H1 (cell line): ENCODE measurements around the gene ARHGAP5. TPM values are rescaled to one million over a fixed set of nuclear protein-coding genes. Genes with fewer than 3 reads are reported as not detected.

Experiments
- CTCF ChIA-PET: fragments of 300-600 bp; sonication (Branson Sonifier 250); formaldehyde crosslinking; loops from one replicate; lab custom pipeline; 2021; ENCODE audit not compliant: partially characterized antibody; lab: Charles Lee
- POLR2A ChIA-PET: fragments of 300-600 bp; sonication (Branson Sonifier 250); formaldehyde crosslinking; loops from one replicate; lab custom pipeline; 2021; ENCODE audit warnings: inconsistent platforms; ENCODE audit not compliant: partially characterized antibody; lab: Charles Lee
- DNase-seq, 2 experiments: peaks; one replicate each; pipeline versions ENCODE4 v3.0.0 to v3.0.0-alpha.2; 2010 to 2022; ENCODE audit warnings: low spot score in 2 of 2, low read depth in 1 of 2, mixed read lengths in 1 of 2
- FAIRE-seq: peaks from 2 replicates; lab custom pipeline; 2011; peaks lifted over from hg19 to GRCh38; lab: Jason Lieb, UNC
- H2AFZ ChIP-seq: 2 replicates; pipeline ENCODE4 v1.8.1; 2012; ENCODE audit warnings: low read length, inconsistent platforms
- H2AK5ac ChIP-seq: 2 replicates; pipeline ENCODE4 v1.6.1; 2013; ENCODE audit warnings: low read depth, low read length
- H2BK120ac ChIP-seq: replicated peaks from 2 replicates; pipeline ENCODE3; 2013; ENCODE audit warnings: low read depth, low read length, inconsistent platforms
- H2BK12ac ChIP-seq: 2 replicates; pipeline ENCODE4 v1.6.1; 2013; ENCODE audit warnings: low read depth, low read length
- H2BK15ac ChIP-seq: 2 replicates; pipeline ENCODE4 v1.6.1; 2013; ENCODE audit warnings: low read length
- H2BK20ac ChIP-seq: 2 replicates; pipeline ENCODE4 v1.6.1; 2013; ENCODE audit warnings: low read length
- H2BK5ac ChIP-seq: 2 replicates; pipeline ENCODE4 v1.6.1; 2013; ENCODE audit warnings: low read depth, low read length
- H3K14ac ChIP-seq: 2 replicates; pipeline ENCODE4 v1.6.1; 2013; ENCODE audit warnings: inconsistent platforms; ENCODE audit not compliant: insufficient read length
- H3K18ac ChIP-seq: 2 replicates; pipeline ENCODE4 v1.6.1; 2013; ENCODE audit warnings: low read length; ENCODE audit errors: extremely low read depth
- H3K23ac ChIP-seq: 2 replicates; pipeline ENCODE4 v1.6.1; 2013; ENCODE audit warnings: inconsistent platforms; ENCODE audit not compliant: insufficient read length
- H3K23me2 ChIP-seq: 2 replicates; pipeline ENCODE4 v1.6.1; 2013; ENCODE audit warnings: low read depth, low read length
- H3K27ac ChIP-seq: 2 replicates; pipeline ENCODE4 v1.6.1; 2011; ENCODE audit warnings: low read depth, low read length, inconsistent platforms
- H3K27me3 ChIP-seq, 4 experiments: replicated peaks in 1 of 4; 1 replicate in 1 of 4; 2 replicates in 3 of 4; pipeline versions ENCODE4 v1.6.1 to v1.8.1; 2011 to 2013; ENCODE audit warnings: low read length in 3 of 4, mild to moderate bottlenecking in 3 of 4, inconsistent platforms in 2 of 4, mixed read lengths in 2 of 4, moderate library complexity in 1 of 4; ENCODE audit not compliant: control insufficient read depth in 3 of 4, insufficient read depth in 3 of 4; ENCODE audit errors: extremely low read depth in 1 of 4
- H3K36me3 ChIP-seq, 4 experiments: 2 replicates each; pipeline versions ENCODE4 v1.6.1 to v1.8.1; 2011 to 2013; ENCODE audit warnings: mild to moderate bottlenecking in 4 of 4, low read length in 3 of 4, moderate library complexity in 2 of 4, control low read depth in 1 of 4, inconsistent platforms in 1 of 4; ENCODE audit not compliant: insufficient read depth in 4 of 4, control insufficient read depth in 2 of 4
- H3K4ac ChIP-seq: replicated peaks from 2 replicates; pipeline ENCODE3; 2013; ENCODE audit warnings: low read length, low read depth, mixed read lengths, inconsistent platforms; ENCODE audit not compliant: insufficient read length
- H3K4me1 ChIP-seq, 4 experiments: replicated peaks in 1 of 4; 1 replicate in 1 of 4; 2 replicates in 3 of 4; pipeline versions ENCODE4 v1.6.1 to v1.8.1; 2011 to 2013; ENCODE audit warnings: low read length in 3 of 4, inconsistent platforms in 2 of 4, mixed read lengths in 1 of 4; ENCODE audit not compliant: insufficient read depth in 4 of 4, control insufficient read depth in 3 of 4
- H3K4me2 ChIP-seq, 2 experiments: 2 replicates each; pipeline versions ENCODE4 v1.6.1 to v1.8.1; 2011 to 2013; ENCODE audit warnings: low read depth in 2 of 2, low read length in 2 of 2, control low read depth in 1 of 2, inconsistent platforms in 1 of 2, mild to moderate bottlenecking in 1 of 2; ENCODE audit not compliant: insufficient read depth in 1 of 2
- H3K4me3 ChIP-seq, 4 experiments: fragments of 200-600, 300-600 bp in 1 of 4; sonication (generic), shearing (Covaris generic), sonication (Bioruptor Twin) in 1 of 4; 2 replicates each; pipeline versions ENCODE4 v1.5.1 to v1.8.1; 2011 to 2016; ENCODE audit warnings: low read length in 4 of 4, low read depth in 3 of 4, control low read depth in 2 of 4, inconsistent platforms in 2 of 4, mild to moderate bottlenecking in 2 of 4, mixed read lengths in 1 of 4, moderate library complexity in 1 of 4; ENCODE audit not compliant: insufficient read depth in 2 of 4; ENCODE audit errors: extremely low read depth in 1 of 4
- H3K56ac ChIP-seq: replicated peaks from 2 replicates; pipeline ENCODE3; 2013; ENCODE audit warnings: low read depth, mild to moderate bottlenecking, mixed read lengths, low read length, inconsistent platforms; ENCODE audit not compliant: insufficient read length
- H3K79me1 ChIP-seq: 2 replicates; pipeline ENCODE4 v1.6.1; 2013; ENCODE audit warnings: low read depth, low read length, control low read depth
- H3K79me2 ChIP-seq, 2 experiments: 2 replicates each; pipeline versions ENCODE4 v1.6.1 to v1.8.1; 2012 to 2013; ENCODE audit warnings: low read length in 2 of 2, mild to moderate bottlenecking in 2 of 2, inconsistent platforms in 1 of 2; ENCODE audit not compliant: insufficient read depth in 2 of 2, control insufficient read depth in 1 of 2
- H3K9ac ChIP-seq, 4 experiments: replicated peaks in 1 of 4; 1 replicate in 1 of 4; 2 replicates in 3 of 4; pipeline versions ENCODE4 v1.6.1 to v1.8.1; 2011 to 2013; ENCODE audit warnings: low read depth in 3 of 4, low read length in 3 of 4, control low read depth in 2 of 4, mild to moderate bottlenecking in 2 of 4, moderate library complexity in 2 of 4, inconsistent platforms in 1 of 4; ENCODE audit errors: extremely low read depth in 1 of 4
- H3K9me3 ChIP-seq, 2 experiments: 2 replicates each; pipeline versions ENCODE4 v1.6.1 to v1.8.1; 2012 to 2013; ENCODE audit warnings: mild to moderate bottlenecking in 2 of 2, moderate library complexity in 2 of 2, control low read depth in 1 of 2, inconsistent platforms in 1 of 2, low read depth in 1 of 2, low read length in 1 of 2, mixed read lengths in 1 of 2; ENCODE audit not compliant: insufficient read depth in 2 of 2
- H4K20me1 ChIP-seq, 2 experiments: replicated peaks in 1 of 2; 2 replicates each; pipeline versions ENCODE3 to v1.8.1; 2011 to 2013; ENCODE audit warnings: inconsistent platforms in 2 of 2, low read length in 2 of 2, mild to moderate bottlenecking in 1 of 2; ENCODE audit not compliant: insufficient read depth in 2 of 2, control insufficient read depth in 1 of 2
- H4K5ac ChIP-seq: 2 replicates; pipeline ENCODE4 v1.6.1; 2013; ENCODE audit warnings: low read length, low read depth, mixed read lengths, inconsistent platforms; ENCODE audit not compliant: insufficient read length
- H4K8ac ChIP-seq: 2 replicates; pipeline ENCODE4 v1.8.0; 2013; ENCODE audit warnings: mild to moderate bottlenecking, moderate library complexity, low read length, inconsistent platforms; ENCODE audit not compliant: insufficient read depth; ENCODE audit errors: extremely low read depth
- H4K91ac ChIP-seq: replicated peaks from 2 replicates; pipeline ENCODE3; 2013; ENCODE audit warnings: low read length, mixed read lengths, inconsistent platforms; ENCODE audit not compliant: insufficient read length
- CBX5 ChIP-seq: fragments of 300-800, 300-1000 bp; sonication (generic); IDR thresholded peaks from 2 replicates; pipeline ENCODE4 v1.7.1; 2016; ENCODE audit warnings: antibody characterized with exemption, low read length, low read depth
- TAF7 ChIP-seq: optimal IDR thresholded peaks from 2 replicates; pipeline ENCODE3; 2011; ENCODE audit warnings: low read depth, mild to moderate bottlenecking, inconsistent platforms, low read length, moderate library complexity, borderline replicate concordance
- USF2 ChIP-seq: IDR thresholded peaks from 2 replicates; pipeline ENCODE4 v1.6.1; 2011; ENCODE audit warnings: low read length, improper control_type of control experiment
- WGBS, 2 experiments: shearing (Covaris generic) in 1 of 2; methylation state at CpG; one replicate each; pipeline versions ENCODE4 v1.1.6 to v1.1.7; 2013 to 2015; ENCODE audit warnings: low lambda C conversion rate in 2 of 2, mixed read lengths in 2 of 2, inconsistent platforms in 1 of 2, low coverage in 1 of 2, missing lambda C conversion rate in 1 of 2; ENCODE audit not compliant: insufficient replicate concordance in 2 of 2, insufficient coverage in 1 of 2, insufficient read length in 1 of 2; ENCODE audit errors: extremely low coverage in 1 of 2, missing lambda C conversion rate in 1 of 2; 5-methylcytosine and 5-hydroxymethylcytosine counted together
- polyA plus RNA-seq, 7 experiments: library from polyadenylated mRNA; depleted of rRNA in 3 of 7; stranded (reverse) in 5 of 7; unstranded in 2 of 7; fragments of >200 nt in 5 of 7; fragments of 200-250 nt in 2 of 7; gene quantifications; 1 replicate in 5 of 7; 2 replicates in 1 of 7; 4 replicates in 1 of 7; pipeline versions ENCODE4 v1.2.1 to v1.2.3, GENCODE V29; 2011 to 2013; ENCODE audit warnings: missing spikeins in 2 of 7, mixed read lengths in 2 of 7
- total RNA-seq: library from RNA; stranded (reverse); fragmentation: NEBNext Ultra II Directional; extraction: Animal tissue kit (Norgen Biotek cat#: 25700); gene quantifications from 2 replicates; pipeline ENCODE4 v1.2.1, GENCODE V29; 2021

Gene ARHGAP5
- total and polyA plus RNA-seq, 2 of the 8 experiments (the other 6 are each of a cell fraction or from before 2014, with no cell fraction given) = 7.8 to 77.3 TPM

GRCh38 chr14:32054536-32054935, 22.6 kb upstream of the ARHGAP5 start:
- FAIRE-seq = no peak
- no peak overlapping the region for H4K8ac ChIP-seq
- H4K91ac ChIP-seq = no peak overlapping the region
- ChIA-PET POLR2A (no interaction called here), CTCF (no interaction called here)
- H2BK120ac ChIP-seq = no peak overlapping the region
- H3K27ac ChIP-seq = no peak overlapping the region
- H3K14ac ChIP-seq = no peak overlapping the region
- H4K20me1 ChIP-seq = no peaks in the 10 kb centered on the region
- H3K36me3 ChIP-seq = no peaks in the 10 kb centered on the region
- no peak overlapping the region for H3K56ac ChIP-seq
- no peaks in the 10 kb centered on the region for H3K27me3 ChIP-seq
- H2BK12ac ChIP-seq = no peak overlapping the region
- H2AK5ac ChIP-seq = no peak overlapping the region
- WGBS, 2 experiments = 94% methylated on average over 5 of the region's 5 CpGs; no CpG with 5 or more reads in 1 of the 2 experiments
- no peak overlapping the region for H3K4me3 ChIP-seq
- no peak overlapping the region for H2BK15ac ChIP-seq
- no peaks in the 10 kb centered on the region for H3K79me2 ChIP-seq
- no peak overlapping the region for H3K18ac ChIP-seq
- 0 out of 4 replicates have a peak, but pooled peaks cover 0 to 3% of the 10 kb centered on the region in 2 experiments for H3K9me3 ChIP-seq
- DNase-seq = no peak
- no peak overlapping the region for H2BK5ac ChIP-seq
- no peak overlapping the region for H3K4me2 ChIP-seq
- H3K23ac ChIP-seq = no peak overlapping the region
- H4K5ac ChIP-seq = no peak overlapping the region
- no peaks in the 10 kb centered on the region for H3K79me1 ChIP-seq
- H2BK20ac ChIP-seq = no peak overlapping the region
- no peak overlapping the region for H2AFZ ChIP-seq
- no peaks in the 10 kb centered on the region for H3K23me2 ChIP-seq
- peaks cover 0 to 5% (median 2%) of the 10 kb centered on the region in 4 experiments; a peak in 2 of 7 replicates for H3K4me1 ChIP-seq
- no peak overlapping the region for H3K9ac ChIP-seq
- no peak overlapping the region for H3K4ac ChIP-seq
- TF ChIP-seq USF2 = no peak
- no peak for TF ChIP-seq TAF7
- TF ChIP-seq CBX5 = no peak
